ENCODE data around the gene SPRYD3. TPM values are rescaled to one million over a fixed set of nuclear protein-coding genes. Genes with fewer than 3 reads are reported as not detected.

The SPRYD3 gene
- polyA plus RNA-seq, 1 experiment, result 15.4 TPM

GRCh38 chr12:53098354-53098981, 19.3 kb upstream of the SPRYD3 start:
- ChIA-PET CTCF (interaction anchor here (0.5 to 7.0 kb wide), 30 partner anchors 10 to 662 kb away, joined by 3 to 120 read pairs (median 4); partner anchors contain the start of genes PFDN5 and SPRYD3), POLR2A (interaction anchor here (0.7 to 3.6 kb wide), 9 partner anchors 19 to 322 kb away, joined by 3 to 64 read pairs (median 6); partner anchors contain the start of genes CSAD, SPRYD3 and ZNF740)
- no peak for TF ChIP-seq CTCF (IDR thresholded peaks at IDR 0.05; ENCODE audit: low read depth, low read length)
- Histone ChIP-seq H3K27me3 (ENCODE audit: control insufficient read depth, insufficient read depth, low read length) (no peaks in the 10 kb centered on the region), H3K4me3 (ENCODE audit: low read depth, low read length) (peak overlapping the region; percentile 77), H3K9me3 (ENCODE audit: control insufficient read depth, insufficient read depth, low read length) (no peaks in the 10 kb centered on the region), H3K27ac (ENCODE audit: low read depth, low read length) (peak overlapping the region; percentile 91)
- DNase-seq (ENCODE audit: low read depth, low spot score), result no peak

- ChIA-PET CTCF (interaction anchor here (0.6 to 7.0 kb wide), 10 partner anchors 12 to 662 kb away, joined by 3 to 120 read pairs (median 4); partner anchors contain the start of gene SPRYD3), POLR2A (interaction anchor here (0.6 to 3.6 kb wide), 9 partner anchors 18 to 230 kb away, joined by 3 to 64 read pairs (median 4); partner anchors contain the start of genes CSAD, SPRYD3 and ZNF740)
- TF ChIP-seq CTCF (IDR thresholded peaks at IDR 0.05; ENCODE audit: low read depth, low read length), result no peak
- Histone ChIP-seq H3K27me3 (ENCODE audit: control insufficient read depth, insufficient read depth, low read length) (no peaks in the 10 kb centered on the region), H3K4me3 (ENCODE audit: low read depth, low read length) (peak within 1 kb of the TSS; percentile 77), H3K9me3 (ENCODE audit: control insufficient read depth, insufficient read depth, low read length) (no peaks in the 10 kb centered on the region), H3K27ac (ENCODE audit: low read depth, low read length) (peak within 1 kb of the TSS; percentile 91)
- DNase-seq (ENCODE audit: low read depth, low spot score), result no peak
Measured at GRCh38 chr12:53097564-53098353, 18.6 kb upstream of the SPRYD3 start, which contains the start of gene IGFBP6. IGFBP6 (plus strand) TSS chr12:53097667; CDS start chr12:53097718, 51 bp downstream.

GRCh38 chr12:53097207-53097563, 18.0 kb upstream of the SPRYD3 start:
- peak overlapping the region; percentile 77 for H3K4me3 ChIP-seq (ENCODE audit: low read depth, low read length)
- no peaks in the 10 kb centered on the region for H3K27me3 ChIP-seq (ENCODE audit: control insufficient read depth, insufficient read depth, low read length)
- no peak for TF ChIP-seq CTCF (IDR thresholded peaks at IDR 0.05; ENCODE audit: low read depth, low read length)
- peak overlapping the region; percentile 91 for H3K27ac ChIP-seq (ENCODE audit: low read depth, low read length)
- CTCF ChIA-PET, result interaction anchor here (0.6 to 7.0 kb wide), 3 partner anchors 13 to 32 kb away, joined by 4 to 120 read pairs (median 29); partner anchors contain the start of gene SPRYD3
- POLR2A ChIA-PET, result interaction anchor here (0.6 to 3.6 kb wide), 8 partner anchors 17 to 229 kb away, joined by 3 to 64 read pairs (median 4); partner anchors contain the start of gene SPRYD3
- H3K9me3 ChIP-seq (ENCODE audit: control insufficient read depth, insufficient read depth, low read length), result no peaks in the 10 kb centered on the region
- no peak for DNase-seq (ENCODE audit: low read depth, low spot score)

- DNase-seq (ENCODE audit: low read depth, low spot score), result no peak
- Histone ChIP-seq H3K27ac (ENCODE audit: low read depth, low read length) (peak overlapping the region; percentile 91), H3K4me3 (ENCODE audit: low read depth, low read length) (peak overlapping the region; percentile 77), H3K9me3 (ENCODE audit: control insufficient read depth, insufficient read depth, low read length) (no peaks in the 10 kb centered on the region), H3K27me3 (ENCODE audit: control insufficient read depth, insufficient read depth, low read length) (no peaks in the 10 kb centered on the region)
- TF ChIP-seq CTCF (IDR thresholded peaks at IDR 0.05; ENCODE audit: low read depth, low read length), result no peak
- POLR2A ChIA-PET, result interaction anchor here (0.6 to 3.6 kb wide), 6 partner anchors 17 to 229 kb away, joined by 3 to 64 read pairs (median 4); partner anchors contain the start of gene SPRYD3
- CTCF ChIA-PET, result interaction anchor here (0.6 to 7.0 kb wide), 3 partner anchors 12 to 31 kb away, joined by 4 to 120 read pairs (median 29); partner anchors contain the start of gene SPRYD3
Measured at GRCh38 chr12:53096759-53097158, 17.6 kb upstream of the SPRYD3 start.

Measured in AG04450 (cell line).